NOMO-1 treated with DMSO at 0.1 percent for 48 hours (cell line): Measurements from ENCODE around the gene TOMM34.

Experiments
- DNase-seq: peaks from one replicate; lab custom pipeline; 2025; ENCODE audit not compliant: unreplicated experiment; lab: John Stamatoyannopoulos, UW

TOMM34 gene

GRCh38 chr20:44960103-44960852, at the start of gene TOMM34:
Gene TOMM34 (minus strand): TSS chr20:44960397. CDS start chr20:44960333, 64 bp downstream.
- peak; percentile 92 for DNase-seq

GRCh38 chr20:45008521-45009049, 48.4 kb upstream of the TOMM34 start:
- no peak for DNase-seq

GRCh38 chr20:44997668-44998067, 37.5 kb upstream of the TOMM34 start:
- DNase-seq: no peak

- DNase-seq: no peak
Measured at GRCh38 chr20:44997171-44997570, 37.0 kb upstream of the TOMM34 start.

- peak; percentile 37 for DNase-seq
Measured at GRCh38 chr20:44993343-44993742, 33.1 kb upstream of the TOMM34 start.

- DNase-seq: no peak
Measured at GRCh38 chr20:44990957-44991356, 30.8 kb upstream of the TOMM34 start.

GRCh38 chr20:44990425-44990824, 30.2 kb upstream of the TOMM34 start:
- peak; percentile 39 for DNase-seq

GRCh38 chr20:44988631-44989171, 28.5 kb upstream of the TOMM34 start:
- DNase-seq: no peak

- DNase-seq: no peak
Measured at GRCh38 chr20:44983093-44983674, 23.0 kb upstream of the TOMM34 start.

- no peak for DNase-seq
Measured at GRCh38 chr20:44981736-44982406, 21.7 kb upstream of the TOMM34 start.

- peak; percentile 91 for DNase-seq
Measured at GRCh38 chr20:44979090-44979621, 19.0 kb upstream of the TOMM34 start.

- no peak for DNase-seq
Measured at GRCh38 chr20:44976698-44977097, 16.5 kb upstream of the TOMM34 start.

GRCh38 chr20:44973053-44973452, 12.9 kb upstream of the TOMM34 start:
- DNase-seq: no peak

GRCh38 chr20:44970243-44970757, 10.1 kb upstream of the TOMM34 start:
- no peak for DNase-seq

GRCh38 chr20:44969300-44969894, 9.2 kb upstream of the TOMM34 start:
- no peak for DNase-seq

- DNase-seq: peak; percentile 87
Measured at GRCh38 chr20:44967207-44967807, 7.1 kb upstream of the TOMM34 start.

- peak; percentile 86 for DNase-seq
Measured at GRCh38 chr20:44966030-44966961, 6.1 kb upstream of the TOMM34 start, which contains the start of gene STK4. Gene STK4 (plus strand): TSS chr20:44966512. CDS start chr20:44966569, 57 bp downstream.

GRCh38 chr20:44965651-44966029, 5.4 kb upstream of the TOMM34 start:
- no peak for DNase-seq
